ENCODE results near the gene IGFBP5. TPM values are rescaled to one million over a fixed set of nuclear protein-coding genes. Genes with fewer than 3 reads are reported as not detected.

Gene IGFBP5
- total RNA-seq, 1 experiment from 2014 or later: 3.9 TPM

GRCh38 chr2:216665242-216665641, 30.1 kb downstream of the IGFBP5 start:
- no peak for DNase-seq (ENCODE audit: low read depth, low spot score)
- no peak overlapping the region for H3K27ac ChIP-seq (ENCODE audit: low read depth, low read length)
- no peak overlapping the region for H3K9ac ChIP-seq (ENCODE audit: low read length)

More at GRCh38 chr2:216665242-216665641, 30.1 kb downstream of the IGFBP5 start:
- no peak overlapping the region for H2AFZ ChIP-seq (ENCODE audit: low read depth, low read length, poor library complexity, severe bottlenecking)
- H3K4me1 ChIP-seq (ENCODE audit: control insufficient read depth in 1 of 2, insufficient read depth in 2 of 2, low read length in 2 of 2): no peaks in the 10 kb centered on the region
- BruUV-seq (replicated peaks): no TSS peak
- ATAC-seq: no peak
- H3K27me3 ChIP-seq (ENCODE audit: insufficient read depth, low read length): no peaks in the 10 kb centered on the region
- H3K4me3 ChIP-seq (replicated peaks in 1 of 2; ENCODE audit: low read depth in 1 of 2, low read length in 2 of 2): no peak overlapping the region
- H4K20me1 ChIP-seq (ENCODE audit: insufficient read depth): no peaks in the 10 kb centered on the region
- H3K36me3 ChIP-seq (ENCODE audit: control insufficient read depth in 1 of 2, insufficient read depth in 2 of 2, low read length in 2 of 2): peaks cover 0 to 6% of the 10 kb centered on the region in 2 experiments; a peak in 1 of 4 replicates
- no peaks in the 10 kb centered on the region for H3K79me2 ChIP-seq (ENCODE audit: insufficient read depth, low read length)
- ChIA-PET POLR2A (no interaction called here), CTCF (interaction anchor here (1.4 to 10.4 kb wide), 2 partner anchors 125 to 147 kb away, joined by 3 to 142 read pairs; no protein-coding TSS in a partner anchor), RAD21 (ENCODE audit: low non-redundant PET in 1 of 2, low total read pairs in 2 of 2, uncharacterized antibody in 2 of 2, unreplicated experiment in 2 of 2) (interaction anchor here (1.0 to 2.7 kb wide), 3 partner anchors 146 to 150 kb away, joined by 3 to 10 read pairs (median 8); no protein-coding TSS in a partner anchor)
- H3K4me2 ChIP-seq (ENCODE audit: low read length): no peak overlapping the region
- no peaks in the 10 kb centered on the region for H3K9me3 ChIP-seq (ENCODE audit: control insufficient read depth in 1 of 2, insufficient read depth in 1 of 2, low read depth in 1 of 2, low read length in 2 of 2)
- intact Hi-C loops (cut with micrococcal nuclease): loop anchor here (10.0 kb wide), 1 partner anchor 630 kb away; no protein-coding TSS in a partner anchor
- TF ChIP-seq JUND (IDR thresholded peaks at IDR 0.05) (no peak), ZBTB33 (IDR thresholded peaks at IDR 0.05; ENCODE audit: extremely low read depth, insufficient replicate concordance, low read length) (no peak), EGR1 (IDR thresholded peaks at IDR 0.05; ENCODE audit: low read depth) (no peak), ZFX (IDR thresholded peaks at IDR 0.05) (no peak), ELF1 (IDR thresholded peaks at IDR 0.05; ENCODE audit: borderline replicate concordance, low read depth) (no peak), ZNF274 (IDR thresholded peaks at IDR 0.05; ENCODE audit: low read depth, low read length) (no peak), ATF3 (IDR thresholded peaks at IDR 0.05) (no peak), CEBPB (IDR thresholded peaks at IDR 0.05; ENCODE audit: low read depth) (no peak), POLR2A (IDR thresholded peaks at IDR 0.05; ENCODE audit: borderline replicate concordance, extremely low read depth, insufficient read depth, insufficient read length) (no peak), YY1 (IDR thresholded peaks at IDR 0.05; ENCODE audit: extremely low read depth, insufficient replicate concordance, low read depth, low read length) (no peak), TCF7L2 (IDR thresholded peaks at IDR 0.05; ENCODE audit: borderline replicate concordance, extremely low read depth, insufficient read depth, insufficient read length) (no peak), EZH2 (IDR thresholded peaks at IDR 0.05) (no peak), REST (IDR thresholded peaks at IDR 0.05; ENCODE audit: low read depth) (no peak), SP1 (IDR thresholded peaks at IDR 0.05; ENCODE audit: low read depth) (no peak), SIN3A (IDR thresholded peaks at IDR 0.05; ENCODE audit: low read depth) (no peak), CTCF (IDR thresholded peaks at IDR 0.05 in 2 of 3, conservative IDR thresholded peaks at IDR 0.05 in 1 of 3; ENCODE audit: borderline replicate concordance in 1 of 3, insufficient read depth in 1 of 3, low read depth in 2 of 3, low read length in 2 of 3) (no peak), MAX (IDR thresholded peaks at IDR 0.05) (no peak), FOSL1 (IDR thresholded peaks at IDR 0.05; ENCODE audit: low read depth) (no peak), CBX3 (IDR thresholded peaks at IDR 0.05; ENCODE audit: low read depth) (no peak)
- H3K9me2 ChIP-seq (ENCODE audit: insufficient read depth): no peaks in the 10 kb centered on the region
